K562 (cell line): ENCODE data around the gene TRIM71. TPM values are rescaled to one million over a fixed set of nuclear protein-coding genes. Genes with fewer than 3 reads are reported as not detected.
A peak's percentile ranks its signal among the peaks of the same experiment; 100 is the strongest.

Experiments used
- ATAC-seq: fragments of 200-7000 bp; cut with Tn5 transposase; 3 replicates; pipeline ENCODE4 v1.9.1; 2020; ENCODE audit warnings: moderate library complexity
- BruUV-seq: library from RNA; stranded (reverse); fragments of 400-500 nt; replicated peaks from 2 replicates; lab custom pipeline; 2021; lab: Mats Ljungman, UMichigan
- CTCF ChIA-PET: fragments of 300-600 bp; formaldehyde crosslinking; extraction: SDS; loops from one replicate; lab custom pipeline; 2021; ENCODE audit warnings: low intra/inter-chr PET ratio; lab: Yijun Ruan, JAX
- POLR2A ChIA-PET: fragments of 300-600, 350-650 bp; sonication (Branson Sonifier 250); formaldehyde crosslinking; extraction: SDS; loops from one replicate; lab custom pipeline; 2021; ENCODE audit warnings: antibody characterized with exemption, inconsistent platforms; lab: Yijun Ruan, JAX
- DNase-seq, 4 experiments: peaks; one replicate each; pipeline versions ENCODE4 v3.0.0 to v3.0.0-alpha.2; 2011 to 2018; ENCODE audit warnings: low spot score in 3 of 4, mixed read lengths in 3 of 4; ENCODE audit errors: extremely low read depth in 1 of 4
- FAIRE-seq: peaks from 2 replicates; lab custom pipeline; 2011; peaks lifted over from hg19 to GRCh38; lab: Jason Lieb, UNC
- H2AFZ ChIP-seq: 2 replicates; pipeline ENCODE4 v1.6.0; 2011; ENCODE audit warnings: low read depth, low read length, control low read depth, inconsistent platforms
- H3K27ac ChIP-seq: fragments of 200-600 bp; 3 replicates; pipeline ENCODE4 v1.8.0; 2011; ENCODE audit warnings: low read depth, mild to moderate bottlenecking, control low read depth, inconsistent platforms, low read length, moderate library complexity, mixed read lengths; ENCODE audit errors: extremely low read depth
- H3K27me3 ChIP-seq, 2 experiments: fragments of 300-600 bp in 1 of 2; 2 replicates in 1 of 2; 3 replicates in 1 of 2; pipeline versions ENCODE4 v1.6.0 to v1.8.0; 2011; ENCODE audit warnings: inconsistent platforms in 2 of 2, low read length in 2 of 2, mild to moderate bottlenecking in 1 of 2, mixed read lengths in 1 of 2, moderate library complexity in 1 of 2; ENCODE audit not compliant: control insufficient read depth in 2 of 2, insufficient read depth in 2 of 2
- H3K36me3 ChIP-seq: fragments of 300-600 bp; 3 replicates; pipeline ENCODE4 v1.8.0; 2011; ENCODE audit warnings: mild to moderate bottlenecking, low read length, inconsistent platforms; ENCODE audit not compliant: control insufficient read depth, insufficient read depth
- H3K4me1 ChIP-seq, 2 experiments: fragments of 200-600 bp in 1 of 2; replicated peaks in 1 of 2; 2 replicates in 1 of 2; 3 replicates in 1 of 2; pipeline versions ENCODE4 v1.5.1 to v1.8.0; 2011; ENCODE audit warnings: inconsistent platforms in 2 of 2, low read length in 2 of 2, mild to moderate bottlenecking in 1 of 2, mixed read lengths in 1 of 2, moderate library complexity in 1 of 2; ENCODE audit not compliant: control insufficient read depth in 2 of 2, insufficient read depth in 2 of 2
- H3K4me2 ChIP-seq: 2 replicates; pipeline ENCODE4 v1.6.1; 2011; ENCODE audit warnings: low read length, control low read depth, inconsistent platforms, mixed read lengths; ENCODE audit not compliant: insufficient read depth
- H3K4me3 ChIP-seq: fragments of 200-600 bp; sonication (generic), shearing (Covaris generic); 2 replicates; pipeline ENCODE4 v1.5.1; 2016; ENCODE audit warnings: control low read depth, inconsistent platforms
- H3K79me2 ChIP-seq: fragments of 200-600 bp; 3 replicates; pipeline ENCODE4 v1.8.0; 2011; ENCODE audit warnings: low read length, inconsistent platforms; ENCODE audit not compliant: control insufficient read depth, insufficient read depth
- H3K9ac ChIP-seq, 2 experiments: 2 replicates each; pipeline versions ENCODE4 v1.6.0 to v1.6.1; 2011; ENCODE audit warnings: low read depth in 2 of 2, low read length in 2 of 2, control low read depth in 1 of 2, inconsistent platforms in 1 of 2, mild to moderate bottlenecking in 1 of 2, mixed read lengths in 1 of 2; ENCODE audit not compliant: insufficient read depth in 1 of 2
- H3K9me1 ChIP-seq: one replicate; pipeline ENCODE4 v1.6.0; 2011; ENCODE audit warnings: inconsistent platforms, mild to moderate bottlenecking, low read length, moderate library complexity; ENCODE audit not compliant: control insufficient read depth, insufficient read depth
- H3K9me3 ChIP-seq: replicated peaks from 2 replicates; pipeline ENCODE4 v1.5.1; 2011; ENCODE audit warnings: low read depth, low read length, inconsistent platforms; ENCODE audit not compliant: control insufficient read depth, insufficient read depth
- H4K20me1 ChIP-seq: replicated peaks from 2 replicates; pipeline ENCODE4 v1.6.1; 2011; ENCODE audit warnings: low read length, inconsistent platforms, mixed read lengths; ENCODE audit not compliant: control insufficient read depth, insufficient read depth
- BACH1 ChIP-seq: fragments of 200-800 bp; sonication (Bioruptor generic); IDR thresholded peaks from 2 replicates; pipeline ENCODE4 v1.6.1; 2016; ENCODE audit warnings: missing genetic modification characterization, missing compliant biosample characterization
- FOXA1 ChIP-seq: fragments of 450-650 bp; IDR thresholded peaks from 2 replicates; pipeline ENCODE4 v1.6.1; 2016; ENCODE audit warnings: mild to moderate bottlenecking, borderline replicate concordance
- HEY1 ChIP-seq: fragments of 250-450 bp; sonication (Bioruptor Pico); IDR thresholded peaks from 2 replicates; pipeline ENCODE4 v1.5.0; 2020; ENCODE audit warnings: mild to moderate bottlenecking, moderate library complexity, borderline replicate concordance
- KAT8 ChIP-seq: fragments of 450-650 bp; IDR thresholded peaks from 2 replicates; pipeline ENCODE4 v1.6.1; 2016; ENCODE audit warnings: low read depth, mild to moderate bottlenecking
- NCOR1 ChIP-seq: fragments of 450-650 bp; IDR thresholded peaks from 2 replicates; pipeline ENCODE4 v1.6.1; 2016; ENCODE audit warnings: mild to moderate bottlenecking, moderate library complexity
- TCF3 ChIP-seq: sonication (generic); formaldehyde crosslinking; IDR thresholded peaks from 2 replicates; pipeline ENCODE4 v1.4.0; 2020; ENCODE audit warnings: mild to moderate bottlenecking, missing genetic modification reagents
- ZBED1 ChIP-seq: IDR thresholded peaks from 2 replicates; pipeline ENCODE4 v1.6.1; 2014
- ZNF253 ChIP-seq: fragments of 250-450 bp; sonication (Bioruptor Pico); conservative IDR thresholded peaks from 2 replicates; pipeline ENCODE4 v1.6.1; 2021; ENCODE audit warnings: mild to moderate bottlenecking
- ZNF316 ChIP-seq: fragments of 450-650 bp; IDR thresholded peaks from 2 replicates; pipeline ENCODE4 v1.6.1; 2016
- ZNF384 ChIP-seq: IDR thresholded peaks from 2 replicates; pipeline ENCODE4 v1.6.1; 2012; ENCODE audit warnings: low read depth, low read length, improper control_type of control experiment
- ZNF445 ChIP-seq: fragments of 250-450 bp; sonication (Bioruptor Pico); IDR thresholded peaks from 2 replicates; pipeline ENCODE4 v1.4.0; 2020; ENCODE audit warnings: low read depth, mild to moderate bottlenecking, moderate library complexity
- ZNF699 ChIP-seq: fragments of 250-450 bp; sonication (Bioruptor Pico); IDR thresholded peaks from 2 replicates; pipeline ENCODE4 v1.8.0; 2021; ENCODE audit warnings: mild to moderate bottlenecking, moderate library complexity; ENCODE audit not compliant: insufficient replicate concordance
- WGBS: fragments of 100-300 bp; shearing (Covaris generic); methylation state at CpG from one replicate; pipeline ENCODE4 v1.1.6; 2016; ENCODE audit warnings: low coverage, mixed read lengths; ENCODE audit not compliant: insufficient coverage; ENCODE audit errors: missing lambda C conversion rate; 5-methylcytosine and 5-hydroxymethylcytosine counted together
- in situ Hi-C: fragments of 300-500 bp; cut with MboI; formaldehyde crosslinking; loops from 4 replicates; pipeline ENCODE4 v1.15.0; 2018; ENCODE audit warnings: inconsistent platforms, mixed read lengths
- intact Hi-C: fragments of 100-400 bp; cut with micrococcal nuclease; formaldehyde crosslinking; loops from 2 replicates; pipeline ENCODE4 v1.14.2; 2022
- polyA plus RNA-seq, 8 experiments: library from polyadenylated mRNA; depleted of rRNA in 4 of 8; stranded (reverse) in 5 of 8; unstranded in 3 of 8; fragments of >200 nt; fragmentation: Nextera tagmentation in 2 of 8; fragmentation: Illumina TruSeq in 1 of 8; extraction: Ambion mirVana in 2 of 8; extraction: Trizol in 1 of 8; gene quantifications; 2 replicates each; pipeline versions ENCODE4 v1.2.1 to v1.2.3, GENCODE V29; 2011 to 2014; ENCODE audit warnings: inconsistent platforms in 1 of 8, missing spikeins in 1 of 8
- total RNA-seq, 7 experiments: library from RNA; depleted of rRNA in 6 of 7; stranded (reverse); fragments of >200 nt in 6 of 7; fragmentation: Illumina TruSeq in 2 of 7; extraction: Trizol in 2 of 7; gene quantifications; 2 replicates each; pipeline versions ENCODE4 v1.2.1 to v1.2.3, GENCODE V29; 2011 to 2021; ENCODE audit warnings: low replicate concordance in 1 of 7

TRIM71 gene
- total and polyA plus RNA-seq, 9 of the 15 experiments (the other 6 are each of a cell fraction or from before 2014, with no cell fraction given): 0.04 to 0.11 TPM; not detected in 7

GRCh38 chr3:32870373-32871095 lies 52.7 kb downstream of the TRIM71 start:
- no peak for ATAC-seq
- WGBS: 10% methylated on average over 10 of the region's 10 CpGs

GRCh38 chr3:32871273-32871672 lies 53.5 kb downstream of the TRIM71 start:
- POLR2A ChIA-PET: interaction anchor here (0.6 to 1.1 kb wide), 2 partner anchors 21 to 24 kb away, joined by 3 to 4 read pairs; no protein-coding TSS in a partner anchor
- CTCF ChIA-PET: no interaction called here
- H3K79me2 ChIP-seq: no peaks in the 10 kb centered on the region
- H4K20me1 ChIP-seq: no peaks in the 10 kb centered on the region
- 7% methylated on average over 7 of the region's 7 CpGs for WGBS
- no peaks in the 10 kb centered on the region for H3K4me1 ChIP-seq
- no peak overlapping the region for H3K9ac ChIP-seq
- BruUV-seq: no TSS peak
- FAIRE-seq (no peak), ATAC-seq (no peak; the same call in 2 of the 3 replicates), DNase-seq (no peak)
- TF ChIP-seq NCOR1: no peak
- no peak for TF ChIP-seq ZNF253 (CRISPR knock-in tag)
- no peak for TF ChIP-seq TCF3 (CRISPR knock-in tag)
- TF ChIP-seq ZNF316: peak; percentile 11; the same call in 1 of the 2 replicates
- no peak for TF ChIP-seq FOXA1
- H2AFZ ChIP-seq: no peak overlapping the region
- H3K9me1 ChIP-seq: no peaks in the 10 kb centered on the region
- H3K4me3 ChIP-seq: no peak overlapping the region
- no peak overlapping the region for H3K4me2 ChIP-seq
- H3K27ac ChIP-seq: no peak overlapping the region
- intact Hi-C loops: no loop called here
- no peaks in the 10 kb centered on the region for H3K9me3 ChIP-seq
- no peaks in the 10 kb centered on the region for H3K36me3 ChIP-seq
- in situ Hi-C loops: no loop called here
- H3K27me3 ChIP-seq: peaks cover 39 to 53% of the 10 kb centered on the region in 2 experiments

More at GRCh38 chr3:32870373-32871095, 52.7 kb downstream of the TRIM71 start:
- Histone ChIP-seq H3K27me3 (peaks cover 34 to 47% of the 10 kb centered on the region in 2 experiments), H4K20me1 (no peaks in the 10 kb centered on the region), H3K36me3 (no peaks in the 10 kb centered on the region), H3K79me2 (no peaks in the 10 kb centered on the region), H3K4me2 (no peak overlapping the region), H3K4me1 (no peaks in the 10 kb centered on the region), H3K4me3 (no peak overlapping the region), H3K9me1 (no peaks in the 10 kb centered on the region), H2AFZ (no peak overlapping the region), H3K27ac (no peak overlapping the region)
- ChIA-PET CTCF (no interaction called here), POLR2A (interaction anchor here (0.6 to 1.1 kb wide), 5 partner anchors 8 to 751 kb away, joined by 3 to 4 read pairs (median 3); no protein-coding TSS in a partner anchor)
- DNase-seq: no peak
- no TSS peak for BruUV-seq
- in situ Hi-C loops (no loop called here), intact Hi-C loops (no loop called here)
- no peak for TF ChIP-seq KAT8
- TF ChIP-seq ZNF445 (CRISPR knock-in tag): no peak
- TF ChIP-seq BACH1 (tag): no peak
- 0 out of 2 replicates have a peak, but pooled peaks have one; percentile 30 for TF ChIP-seq ZNF384
- TF ChIP-seq ZNF699 (CRISPR knock-in tag): no peak
- TF ChIP-seq ZNF316: no peak
- TF ChIP-seq HEY1 (CRISPR knock-in tag): no peak
- no peak for TF ChIP-seq ZBED1
- TF ChIP-seq, all 486 proteins: peak for 1
- no peak for FAIRE-seq
- Histone ChIP-seq H3K9me3 (no peaks in the 10 kb centered on the region), H3K9ac (no peak overlapping the region)
